Activated naive CD4-positive, alpha-beta T cell treated with anti-CD3 and anti-CD28 coated beads, Interleukin-2, amount 50 U/mL, for 24 hours (primary cell): Measurements from ENCODE around the gene PTK7.

ENCODE experiments used
- H3K27ac Mint-ChIP-seq: one replicate; pipeline ENCODE4 v1.8.0; 2021; ENCODE audit warnings: mild to moderate bottlenecking, mixed read lengths
- H3K27me3 Mint-ChIP-seq: one replicate; pipeline ENCODE4 v1.8.0; 2021; ENCODE audit warnings: mixed read lengths
- H3K36me3 Mint-ChIP-seq: one replicate; pipeline ENCODE4 v1.8.0; 2021; ENCODE audit warnings: mixed read lengths
- H3K4me1 Mint-ChIP-seq: one replicate; pipeline ENCODE4 v1.8.0; 2021; ENCODE audit warnings: mixed read lengths
- H3K4me3 Mint-ChIP-seq: one replicate; pipeline ENCODE4 v1.8.0; 2021; ENCODE audit warnings: mild to moderate bottlenecking, mixed read lengths
- H3K9me3 Mint-ChIP-seq: one replicate; pipeline ENCODE4 v1.8.0; 2021; ENCODE audit warnings: mixed read lengths

Gene PTK7

DNA sequence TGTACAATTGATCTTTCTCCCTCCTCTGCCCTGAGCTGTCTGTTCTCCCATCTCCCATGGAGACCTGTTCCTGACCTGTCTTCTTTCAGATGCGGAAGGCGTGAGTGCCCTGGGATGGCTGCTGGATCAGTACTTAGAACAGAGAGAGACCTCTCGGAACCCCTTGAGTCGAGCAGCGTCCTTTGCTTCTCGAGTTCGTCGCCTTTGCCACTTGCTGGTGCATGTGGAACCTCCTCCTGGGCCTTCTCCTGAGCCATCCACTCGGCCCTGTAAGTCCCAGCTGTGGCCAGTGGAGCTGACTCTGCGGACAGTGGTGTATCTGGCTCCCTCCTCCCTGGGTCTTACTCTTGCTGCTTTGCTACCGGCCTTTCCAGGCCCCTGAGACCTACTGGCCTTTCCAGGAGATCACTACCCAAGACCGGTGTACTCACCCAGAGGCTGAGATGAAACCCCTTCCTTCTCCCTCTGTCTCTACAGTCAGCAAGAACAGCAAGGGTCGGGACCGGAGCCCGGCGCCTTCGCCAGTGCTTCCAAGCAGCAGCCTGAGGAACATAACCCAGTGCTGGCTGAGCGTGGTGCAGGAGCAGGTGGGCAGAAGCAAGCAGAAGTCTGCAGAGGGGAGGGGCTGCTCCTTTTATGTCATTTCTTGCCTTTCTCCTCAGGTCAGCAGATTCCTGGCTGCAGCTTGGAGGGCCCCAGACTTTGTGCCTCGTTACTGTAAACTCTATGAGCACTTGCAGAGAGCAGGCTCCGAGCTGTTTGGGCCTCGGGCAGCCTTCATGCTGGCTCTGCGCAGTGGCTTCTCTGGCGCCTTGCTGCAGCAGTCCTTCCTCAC, 128.4 kb downstream of the PTK7 start:
- H3K36me3 Mint-ChIP-seq: peaks cover 10% of the 10 kb centered on the region
- no peaks in the 10 kb centered on the region for H3K27me3 Mint-ChIP-seq
- H3K4me3 Mint-ChIP-seq: no peak overlapping the region
- no peaks in the 10 kb centered on the region for H3K4me1 Mint-ChIP-seq
- H3K9me3 Mint-ChIP-seq: no peaks in the 10 kb centered on the region
- no peak overlapping the region for H3K27ac Mint-ChIP-seq

DNA sequence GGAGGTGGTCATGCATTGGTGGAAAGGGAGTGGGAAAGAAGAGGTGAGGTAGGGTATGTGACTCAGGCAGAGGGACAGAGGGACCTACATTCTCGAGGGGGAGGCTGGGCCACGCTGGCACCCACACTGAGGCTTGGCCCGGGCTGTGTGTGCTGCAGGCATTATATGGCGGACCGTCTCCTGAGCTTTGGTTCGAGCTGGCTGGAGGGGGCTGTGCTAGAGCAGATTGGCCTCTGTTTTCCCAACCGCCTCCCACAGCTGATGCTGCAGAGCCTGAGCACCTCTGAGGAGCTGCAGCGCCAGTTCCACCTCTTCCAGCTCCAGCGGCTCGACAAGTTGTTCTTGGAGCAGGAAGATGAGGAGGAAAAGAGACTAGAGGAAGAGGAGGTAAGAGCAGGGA, 129.7 kb downstream of the PTK7 start:
- H3K4me1 Mint-ChIP-seq: no peaks in the 10 kb centered on the region
- no peaks in the 10 kb centered on the region for H3K9me3 Mint-ChIP-seq
- no peak overlapping the region for H3K4me3 Mint-ChIP-seq
- H3K27me3 Mint-ChIP-seq: no peaks in the 10 kb centered on the region
- H3K36me3 Mint-ChIP-seq: peaks cover 11% of the 10 kb centered on the region
- H3K27ac Mint-ChIP-seq: no peak overlapping the region

GRCh38 chr6:43207286-43207685, 131.2 kb downstream of the PTK7 start:
- H3K9me3 Mint-ChIP-seq: no peaks in the 10 kb centered on the region
- no peaks in the 10 kb centered on the region for H3K4me1 Mint-ChIP-seq
- no peak overlapping the region for H3K4me3 Mint-ChIP-seq
- H3K36me3 Mint-ChIP-seq: peaks cover 9% of the 10 kb centered on the region
- H3K27ac Mint-ChIP-seq: no peak overlapping the region
- no peaks in the 10 kb centered on the region for H3K27me3 Mint-ChIP-seq
